B cell (primary cell): Measurements from ENCODE around the gene MDGA2. TPM values are rescaled to one million over a fixed set of nuclear protein-coding genes. Genes with fewer than 3 reads are reported as not detected.

Source experiments
- ATAC-seq: fragments of 200-7000 bp; cut with Tn5 transposase; one replicate; pipeline ENCODE4 v1.10.0; 2021; ENCODE audit warnings: low read depth, mild to moderate bottlenecking, moderate number of reproducible peaks, moderate library complexity
- CTCF ChIA-PET: fragments of 350-600 bp; sonication (Branson Sonifier 250); formaldehyde crosslinking; loops from one replicate; lab custom pipeline; 2021; ENCODE audit warnings: antibody characterized with exemption, inconsistent platforms; lab: Charles Lee
- POLR2A ChIA-PET: fragments of 350-600 bp; sonication (Branson Sonifier 250); formaldehyde crosslinking; loops from one replicate; lab custom pipeline; 2021; ENCODE audit warnings: antibody characterized with exemption; lab: Charles Lee
- DNase-seq: peaks from one replicate; pipeline ENCODE4 v3.0.0; 2013
- H2AFZ ChIP-seq: 2 replicates; pipeline ENCODE4 v1.6.1; 2012; ENCODE audit warnings: mild to moderate bottlenecking, low read depth, low read length; ENCODE audit not compliant: insufficient read depth, poor library complexity, severe bottlenecking
- H3K27ac ChIP-seq, 2 donors: 1 replicate in 1 of 2; 2 replicates in 1 of 2; pipeline ENCODE4 v1.5.1; 2012 to 2013; ENCODE audit warnings: low read length in 2 of 2, mild to moderate bottlenecking in 2 of 2, moderate library complexity in 1 of 2
- H3K27me3 ChIP-seq, 4 experiments: fragments of 200-600 bp in 1 of 4; sonication (generic) in 1 of 4; replicated peaks in 1 of 4; 1 replicate in 2 of 4; 2 replicates in 2 of 4; pipeline versions ENCODE4 v1.6.1 to v1.7.0; 2013 to 2016; ENCODE audit warnings: low read length in 3 of 4, mild to moderate bottlenecking in 2 of 4, mixed read lengths in 1 of 4, moderate library complexity in 1 of 4; ENCODE audit not compliant: insufficient read depth in 4 of 4, control insufficient read depth in 3 of 4; ENCODE audit errors: control extremely low read depth in 1 of 4
- H3K36me3 ChIP-seq, 2 experiments: replicated peaks in 1 of 2; 1 replicate in 1 of 2; 2 replicates in 1 of 2; pipeline versions ENCODE4 v1.6.1 to v1.7.1; 2013; ENCODE audit warnings: low read length in 1 of 2; ENCODE audit not compliant: insufficient read depth in 2 of 2, control insufficient read depth in 1 of 2; ENCODE audit errors: control extremely low read depth in 1 of 2, extremely low read depth in 1 of 2
- H3K4me1 ChIP-seq, 2 donors: fragments of 200-600 bp in 1 of 2; sonication (generic) in 1 of 2; 1 replicate in 1 of 2; 2 replicates in 1 of 2; pipeline versions ENCODE4 v1.5.1 to v1.6.1; 2013 to 2017; ENCODE audit warnings: low read length in 2 of 2; ENCODE audit not compliant: control insufficient read depth in 2 of 2, insufficient read depth in 2 of 2
- H3K4me2 ChIP-seq: replicated peaks from 2 replicates; pipeline ENCODE3; 2012; ENCODE audit warnings: mild to moderate bottlenecking, low read depth, low read length; ENCODE audit not compliant: poor library complexity, severe bottlenecking
- H3K4me3 ChIP-seq, 5 experiments: fragments of 200-600 bp in 1 of 5; sonication (generic) in 1 of 5; 1 replicate in 3 of 5; 2 replicates in 2 of 5; pipeline versions ENCODE4 v1.5.1 to v1.7.0; 2011 to 2016; ENCODE audit warnings: low read length in 4 of 5, mild to moderate bottlenecking in 4 of 5, low read depth in 2 of 5, control low read depth in 1 of 5, moderate library complexity in 1 of 5; ENCODE audit not compliant: insufficient read depth in 1 of 5; ENCODE audit errors: control extremely low read depth in 1 of 5, extremely low read depth in 1 of 5
- H3K79me2 ChIP-seq: fragments of 200-600 bp; sonication (generic); one replicate; pipeline ENCODE4 v1.6.0; 2016; ENCODE audit warnings: low read length; ENCODE audit not compliant: control insufficient read depth, insufficient read depth
- H3K9ac ChIP-seq: fragments of 200-600 bp; sonication (generic); 2 replicates; pipeline ENCODE4 v1.6.1; 2017; ENCODE audit warnings: mild to moderate bottlenecking, low read length, moderate library complexity
- H3K9me3 ChIP-seq, 3 donors: one replicate each; pipeline versions ENCODE4 v1.6.1 to v1.7.1; 2013; ENCODE audit warnings: low read length in 2 of 3; ENCODE audit not compliant: control insufficient read depth in 2 of 3, insufficient read depth in 1 of 3; ENCODE audit errors: control extremely low read depth in 1 of 3
- H4K20me1 ChIP-seq: 2 replicates; pipeline ENCODE4 v1.6.0; 2012; ENCODE audit warnings: mild to moderate bottlenecking, low read length; ENCODE audit not compliant: insufficient read depth, control insufficient read depth, poor library complexity, severe bottlenecking
- H3K27ac Mint-ChIP-seq: one replicate; pipeline ENCODE4 v1.8.0; 2021; ENCODE audit warnings: mixed read lengths
- H3K27me3 Mint-ChIP-seq: one replicate; pipeline ENCODE4 v1.8.0; 2021; ENCODE audit warnings: mixed read lengths
- H3K4me1 Mint-ChIP-seq: one replicate; pipeline ENCODE4 v1.8.0; 2021; ENCODE audit warnings: mixed read lengths
- H3K4me3 Mint-ChIP-seq: one replicate; pipeline ENCODE4 v1.8.0; 2021; ENCODE audit warnings: mixed read lengths
- H3K9me3 Mint-ChIP-seq: one replicate; pipeline ENCODE4 v1.8.0; 2022; ENCODE audit warnings: mixed read lengths; ENCODE audit not compliant: insufficient read depth
- EZH2 ChIP-seq: IDR thresholded peaks from 2 replicates; pipeline ENCODE4 v1.6.1; 2012; ENCODE audit warnings: borderline replicate concordance, low read depth, mild to moderate bottlenecking, moderate library complexity, low read length; ENCODE audit not compliant: insufficient read depth, poor library complexity, severe bottlenecking
- WGBS: methylation state at CpG from one replicate; pipeline ENCODE4 v1.1.5; 2013; ENCODE audit warnings: missing lambda C conversion rate; ENCODE audit not compliant: insufficient coverage; 5-methylcytosine and 5-hydroxymethylcytosine counted together
- intact Hi-C: fragments of 100-400 bp; cut with micrococcal nuclease; formaldehyde crosslinking; loops from one replicate; pipeline ENCODE4 v1.10.0; 2022
- polyA plus RNA-seq: library from polyadenylated mRNA; depleted of rRNA; stranded (reverse); fragments of >200 nt; gene quantifications from 2 replicates; pipeline ENCODE4 v1.2.3, GENCODE V29; 2012
- total RNA-seq, 2 donors: library from RNA; stranded (reverse); fragments of 120-200 nt in 1 of 2; gene quantifications; 1 replicate in 1 of 2; 2 replicates in 1 of 2; pipeline versions ENCODE4 v1.2.3 to v1.2.4, GENCODE V29; 2013 to 2022
- TF ChIP-seq, protein P1 (sequence below): fragments of 200-600 bp; IDR thresholded peaks from one replicate; pipeline ENCODE4 v1.8.0; 2022; ENCODE audit warnings: antibody characterized with exemption, mild to moderate bottlenecking

MDGA2 gene
- total and polyA plus RNA-seq, 2 donors (not counting 1 experiment from before 2014, with no cell fraction given): not detected

DNA sequence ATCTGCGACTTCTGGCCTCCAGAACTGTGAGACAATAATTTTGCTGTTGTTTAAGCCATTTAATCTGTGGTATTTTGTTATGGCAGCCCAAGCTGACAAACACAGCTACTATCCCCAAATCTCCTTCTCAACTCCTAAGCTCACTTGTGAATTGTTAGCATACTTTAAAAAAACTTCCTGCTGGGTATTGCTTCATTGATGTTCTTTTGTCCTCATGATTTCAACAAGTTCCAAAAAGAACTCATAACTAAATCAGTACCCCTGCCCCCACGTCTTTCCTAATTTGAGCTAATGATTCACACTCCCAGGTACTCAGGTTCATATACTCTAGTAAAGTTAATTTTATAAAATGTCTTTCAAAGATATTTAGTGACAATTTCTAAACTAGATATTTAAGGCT lies 125.5 kb downstream of the MDGA2 start:
- no peak for TF ChIP-seq EZH2
- TF ChIP-seq, protein P1, sequence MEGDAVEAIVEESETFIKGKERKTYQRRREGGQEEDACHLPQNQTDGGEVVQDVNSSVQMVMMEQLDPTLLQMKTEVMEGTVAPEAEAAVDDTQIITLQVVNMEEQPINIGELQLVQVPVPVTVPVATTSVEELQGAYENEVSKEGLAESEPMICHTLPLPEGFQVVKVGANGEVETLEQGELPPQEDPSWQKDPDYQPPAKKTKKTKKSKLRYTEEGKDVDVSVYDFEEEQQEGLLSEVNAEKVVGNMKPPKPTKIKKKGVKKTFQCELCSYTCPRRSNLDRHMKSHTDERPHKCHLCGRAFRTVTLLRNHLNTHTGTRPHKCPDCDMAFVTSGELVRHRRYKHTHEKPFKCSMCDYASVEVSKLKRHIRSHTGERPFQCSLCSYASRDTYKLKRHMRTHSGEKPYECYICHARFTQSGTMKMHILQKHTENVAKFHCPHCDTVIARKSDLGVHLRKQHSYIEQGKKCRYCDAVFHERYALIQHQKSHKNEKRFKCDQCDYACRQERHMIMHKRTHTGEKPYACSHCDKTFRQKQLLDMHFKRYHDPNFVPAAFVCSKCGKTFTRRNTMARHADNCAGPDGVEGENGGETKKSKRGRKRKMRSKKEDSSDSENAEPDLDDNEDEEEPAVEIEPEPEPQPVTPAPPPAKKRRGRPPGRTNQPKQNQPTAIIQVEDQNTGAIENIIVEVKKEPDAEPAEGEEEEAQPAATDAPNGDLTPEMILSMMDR: no peak
- Histone ChIP-seq H3K36me3 (no peaks in the 10 kb centered on the region), H3K27ac (no peak overlapping the region), H3K4me2 (no peak overlapping the region), H3K27me3 (no peaks in the 10 kb centered on the region), H3K79me2 (no peaks in the 10 kb centered on the region), H3K9me3 (no peaks in the 10 kb centered on the region), H3K4me3 (no peak overlapping the region), H4K20me1 (no peaks in the 10 kb centered on the region), H2AFZ (no peak overlapping the region), H3K9ac (no peak overlapping the region), H3K4me1 (no peaks in the 10 kb centered on the region)
- Mint-ChIP-seq H3K9me3 (peaks cover 2% of the 10 kb centered on the region), H3K27me3 (no peaks in the 10 kb centered on the region), H3K4me1 (no peaks in the 10 kb centered on the region), H3K27ac (no peak overlapping the region), H3K4me3 (no peak overlapping the region)
- ChIA-PET POLR2A (no interaction called here), CTCF (no interaction called here)
- intact Hi-C loops: no loop called here
- WGBS: no CpG with 5 or more reads among the region's 2 CpGs
- DNase-seq (no peak), ATAC-seq (no peak)

DNA sequence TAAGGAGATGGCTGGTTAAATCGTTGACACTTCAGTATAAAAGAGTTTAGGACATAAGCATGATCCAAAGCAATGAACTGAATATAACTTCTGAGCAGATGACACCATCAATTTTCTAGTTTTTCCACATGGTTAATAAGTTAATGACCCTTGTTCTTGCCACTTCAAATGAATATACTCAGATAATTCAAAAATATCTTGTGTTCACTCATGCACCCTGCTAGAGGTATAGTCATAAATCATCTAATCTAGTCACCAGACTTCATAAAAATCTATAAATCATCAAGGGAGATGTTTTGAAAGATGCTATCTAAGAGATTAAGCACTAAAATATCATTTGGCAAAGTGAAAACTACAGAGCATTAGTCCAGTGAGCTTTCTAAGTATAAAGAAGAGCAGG lies 131.9 kb downstream of the MDGA2 start:
- Mint-ChIP-seq H3K9me3 (no peaks in the 10 kb centered on the region), H3K27me3 (no peaks in the 10 kb centered on the region), H3K27ac (no peak overlapping the region), H3K4me3 (no peak overlapping the region), H3K4me1 (no peaks in the 10 kb centered on the region)
- Histone ChIP-seq H3K36me3 (no peaks in the 10 kb centered on the region), H3K79me2 (no peaks in the 10 kb centered on the region), H2AFZ (no peak overlapping the region), H3K4me2 (no peak overlapping the region), H3K4me3 (no peak overlapping the region), H3K9ac (no peak overlapping the region), H3K9me3 (no peaks in the 10 kb centered on the region), H3K27ac (no peak overlapping the region), H4K20me1 (no peaks in the 10 kb centered on the region), H3K27me3 (no peaks in the 10 kb centered on the region), H3K4me1 (no peaks in the 10 kb centered on the region)
- ChIA-PET CTCF (no interaction called here), POLR2A (no interaction called here)
- no peak for TF ChIP-seq EZH2
- TF ChIP-seq, protein P1: no peak
- ATAC-seq (no peak), DNase-seq (no peak)
- WGBS: no CpG with 5 or more reads among the region's 1 CpG
- intact Hi-C loops: no loop called here
